HG03066 (cell line): ENCODE results near the gene FUBP1.
"Not testable (repeated sequence)": the region's sequence is repeated elsewhere in the genome, so short reads cannot be mapped to it uniquely, and the experiment has no call there.

ENCODE experiments used
- ATAC-seq: cut with Tn5 transposase; IDR thresholded peaks from one replicate; pipeline ENCODE4 v1.9.1; 2021; ENCODE audit warnings: low read depth; ENCODE audit not compliant: unreplicated experiment

FUBP1 gene

DNA sequence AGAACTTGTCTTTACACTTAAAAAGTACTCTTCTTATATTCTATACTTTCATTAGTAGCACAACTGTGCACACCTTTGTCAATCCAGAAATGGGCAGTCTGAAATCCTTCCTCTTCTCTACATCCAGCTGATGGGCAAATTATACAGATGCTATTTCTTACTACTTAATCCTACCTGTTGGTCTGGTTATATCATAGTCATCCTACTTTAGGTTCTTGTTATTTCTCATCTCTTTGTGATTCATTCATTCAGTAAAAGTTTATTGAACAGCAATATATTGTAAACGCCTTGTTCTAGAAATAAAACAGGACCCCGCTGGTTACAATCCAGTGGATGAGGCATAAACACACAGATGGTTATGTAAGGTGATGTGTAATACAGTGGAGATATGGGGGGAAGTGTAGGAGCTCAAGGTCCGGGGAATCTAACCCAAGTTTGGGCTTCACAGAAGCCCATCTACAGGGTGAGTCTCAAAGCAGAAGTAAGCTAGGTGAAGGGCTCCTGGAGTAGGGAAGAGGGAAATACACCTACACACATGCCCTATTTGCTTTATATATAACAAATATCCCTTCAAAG, 11.8 kb upstream of the FUBP1 start:
- ATAC-seq = no peak

DNA sequence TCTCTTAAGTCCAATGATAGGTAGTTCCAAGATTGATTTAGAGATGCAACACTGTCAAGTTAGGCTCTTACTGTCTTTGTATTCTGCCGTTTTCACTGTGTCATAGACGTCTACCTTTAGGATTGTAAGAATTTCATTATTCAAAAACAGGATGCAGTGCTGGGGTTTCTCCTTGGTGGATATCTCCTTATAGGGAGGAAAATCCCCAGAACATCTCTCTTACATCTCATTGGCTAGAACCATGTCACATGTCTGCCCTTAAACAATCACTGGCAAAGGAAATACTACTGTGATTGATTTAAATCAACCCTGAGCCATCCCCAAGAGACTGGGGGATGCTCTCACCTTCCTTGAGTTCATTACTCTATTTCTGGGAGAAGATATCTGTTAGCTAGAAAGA, 10.9 kb upstream of the FUBP1 start:
- ATAC-seq = no peak

DNA sequence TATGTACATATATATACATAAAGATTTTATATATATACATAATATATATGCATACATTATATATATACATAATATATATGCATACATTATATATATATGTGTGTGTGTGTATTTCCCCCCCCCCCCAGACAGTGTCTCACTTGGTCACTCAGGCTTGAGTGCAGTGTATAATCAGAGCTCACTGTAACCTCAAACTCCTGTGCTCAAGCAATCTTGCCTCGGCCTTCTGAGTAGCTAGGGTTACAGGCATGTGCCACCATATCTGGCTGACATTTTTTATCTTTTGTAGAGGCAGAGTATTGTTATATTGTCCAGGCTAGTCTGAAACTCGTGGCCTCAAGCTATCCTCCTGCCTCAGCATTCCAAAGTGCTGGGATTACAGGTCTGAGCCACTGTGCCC, 9.0 kb upstream of the FUBP1 start:
- ATAC-seq = no peak

- no peak for ATAC-seq
Measured at GRCh38 chr1:77986810-77987209, 7.9 kb upstream of the FUBP1 start.

GRCh38 chr1:77984629-77985028, 5.8 kb upstream of the FUBP1 start:
- ATAC-seq = no peak

DNA sequence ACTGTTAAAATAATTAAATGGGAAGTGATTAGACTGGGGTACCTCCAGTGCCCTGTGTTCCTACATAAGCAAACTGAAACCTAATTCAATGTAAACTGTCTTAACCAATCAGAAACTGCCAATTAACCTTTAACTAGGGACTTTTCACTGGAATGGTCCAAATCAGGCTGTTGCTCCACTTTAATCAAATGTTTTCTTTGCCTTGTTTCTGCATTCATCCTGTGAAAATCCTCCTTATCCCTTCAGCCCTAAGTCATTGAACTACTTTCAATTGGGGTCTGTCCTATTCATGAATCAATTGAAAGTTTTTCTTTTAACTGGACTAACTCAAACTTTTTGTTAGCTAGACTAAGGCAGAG, 5.1 kb upstream of the FUBP1 start:
- no peak for ATAC-seq

DNA sequence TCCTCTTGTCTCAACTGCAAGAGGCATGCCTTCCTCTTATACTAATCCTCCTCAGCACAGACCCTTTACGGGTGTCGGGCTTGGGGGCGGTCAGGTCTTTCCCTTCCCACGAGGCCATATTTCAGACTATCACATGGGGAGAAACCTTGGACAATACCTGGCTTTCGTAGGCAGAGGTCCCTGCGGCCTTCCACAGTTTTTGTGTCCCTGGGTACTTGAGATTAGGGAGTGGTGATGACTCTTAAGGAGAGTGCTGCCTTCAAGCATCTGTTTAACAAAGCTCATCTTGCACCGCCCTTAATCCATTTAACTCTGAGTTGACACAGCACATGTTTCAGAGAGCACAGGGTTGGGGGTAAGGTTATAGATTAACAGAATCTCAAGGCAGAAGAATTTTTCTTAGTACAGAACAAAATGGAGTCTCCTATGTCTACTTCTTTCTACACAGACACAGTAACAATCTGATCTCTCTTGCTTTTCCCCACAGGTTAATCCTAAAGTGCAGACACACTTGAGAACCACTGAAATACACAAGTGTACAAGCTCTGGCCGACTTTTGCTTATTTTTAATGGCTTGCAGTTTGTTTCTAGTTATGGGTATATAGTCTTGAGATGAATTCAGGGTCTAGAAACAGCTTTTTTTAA, 4.6 kb upstream of the FUBP1 start:
- ATAC-seq = not testable (repeated sequence)

DNA sequence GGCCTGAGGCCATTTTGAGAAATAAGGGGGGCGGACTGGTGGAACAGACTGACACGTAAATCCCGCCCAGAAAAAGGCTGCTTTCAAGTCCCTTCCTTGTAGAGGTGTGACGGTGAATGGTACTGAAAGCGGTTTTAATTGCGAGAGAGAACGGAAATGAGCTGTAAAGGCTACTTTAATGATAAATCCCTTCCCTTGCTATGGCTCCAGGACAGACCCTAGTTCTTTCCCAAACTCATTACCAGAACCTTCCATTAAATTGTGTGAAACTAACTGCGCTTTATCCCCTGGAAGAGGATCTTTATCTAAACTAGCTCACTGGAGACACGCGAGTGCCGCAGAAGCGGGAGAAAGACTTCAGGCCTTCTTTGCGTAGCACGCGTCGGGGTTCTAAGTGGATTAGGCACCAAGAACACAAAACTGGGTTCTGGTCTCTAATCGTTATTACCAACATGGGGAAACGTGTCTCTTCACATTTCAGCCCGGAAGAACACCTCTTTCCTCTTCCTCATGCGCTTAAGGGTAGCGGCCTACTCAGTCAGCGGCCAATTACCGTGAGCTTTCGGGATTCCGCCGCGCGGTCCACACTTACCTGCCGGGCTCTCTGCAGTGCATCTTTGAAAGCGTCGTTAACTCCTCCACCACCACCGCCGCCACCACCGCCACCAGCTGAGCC, 441 bp downstream of the FUBP1 start:
- peak; percentile 69 for ATAC-seq

DNA sequence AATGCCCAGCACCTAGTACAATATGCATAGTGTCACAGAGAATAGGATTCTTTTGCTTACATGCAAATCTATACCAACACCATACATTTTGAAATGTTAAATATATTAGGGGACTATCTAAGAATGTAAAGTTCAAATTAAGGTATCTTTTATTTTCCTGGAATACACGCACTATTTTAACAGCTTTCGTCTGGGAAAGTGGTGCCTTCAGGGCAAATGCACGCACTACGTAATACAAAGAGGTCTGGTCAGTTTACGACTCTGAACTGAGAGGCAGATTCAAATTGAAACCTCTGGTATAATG, 931 bp downstream of the FUBP1 start:
- no peak for ATAC-seq

DNA sequence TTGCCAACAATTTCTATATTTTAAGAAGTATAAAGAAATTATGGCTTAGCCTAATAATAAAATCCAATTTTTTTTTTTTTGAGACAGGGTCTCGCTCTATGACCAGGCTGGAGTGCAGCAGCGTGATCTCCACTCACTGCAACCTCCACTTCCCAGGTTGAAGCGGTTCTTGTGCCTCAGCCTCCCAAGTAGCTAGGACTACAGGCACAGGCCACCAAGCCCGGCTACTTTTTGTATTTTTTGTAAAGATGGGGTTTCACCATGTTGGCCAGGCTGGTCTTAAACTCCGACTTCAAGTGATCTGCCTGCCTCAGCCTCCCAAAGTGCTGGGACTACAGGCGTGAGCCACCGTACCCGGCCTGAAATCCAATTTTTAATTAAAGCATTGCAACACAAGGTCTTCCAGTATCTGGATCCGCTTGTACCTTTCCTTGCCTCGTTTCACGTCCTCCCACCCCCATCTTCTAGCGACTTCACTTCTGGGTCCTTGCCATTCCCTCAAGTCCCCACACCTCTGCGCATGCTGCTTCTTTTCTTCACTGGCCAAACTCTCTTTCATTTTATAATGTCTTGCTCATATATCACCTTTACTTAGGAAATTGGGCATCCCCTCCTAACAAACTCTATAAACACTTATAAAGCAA, 2.3 kb downstream of the FUBP1 start:
- no peak for ATAC-seq

- no peak for ATAC-seq
Measured at GRCh38 chr1:77975907-77976306, 3.0 kb downstream of the FUBP1 start.

- ATAC-seq = no peak
Measured at GRCh38 chr1:77975386-77975785, 3.5 kb downstream of the FUBP1 start.

GRCh38 chr1:77972080-77972479, 6.8 kb downstream of the FUBP1 start:
- ATAC-seq = no peak

- no peak for ATAC-seq
Measured at GRCh38 chr1:77970192-77970591, 8.7 kb downstream of the FUBP1 start.

DNA sequence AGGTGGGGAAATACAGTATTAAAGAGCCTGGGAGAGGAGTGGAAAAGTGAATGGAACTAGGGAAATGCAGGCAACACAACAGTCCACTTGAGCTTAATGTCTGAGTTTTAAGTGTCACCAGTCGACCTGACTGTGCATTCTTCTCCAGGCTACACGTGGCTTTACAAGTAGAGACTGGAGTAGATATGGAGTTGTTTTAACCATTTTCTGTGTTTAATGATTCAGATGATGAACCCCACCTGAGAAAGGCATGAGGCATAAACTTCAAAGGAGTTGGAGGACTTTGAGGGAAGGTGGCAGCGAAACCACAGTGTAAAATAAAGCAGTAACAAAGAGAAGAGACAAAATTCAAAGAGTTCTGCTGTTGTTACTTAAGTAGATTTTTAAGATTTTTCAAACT, 12.6 kb downstream of the FUBP1 start:
- no peak for ATAC-seq

GRCh38 chr1:77961392-77961791, 17.5 kb downstream of the FUBP1 start:
- ATAC-seq = no peak

GRCh38 chr1:77958850-77959249, 20.0 kb downstream of the FUBP1 start:
- no peak for ATAC-seq

GRCh38 chr1:77958391-77958790, 20.5 kb downstream of the FUBP1 start:
- no peak for ATAC-seq

GRCh38 chr1:77956464-77956863, 22.4 kb downstream of the FUBP1 start:
- no peak for ATAC-seq

- no peak for ATAC-seq
Measured at GRCh38 chr1:77955709-77956108, 23.2 kb downstream of the FUBP1 start.

GRCh38 chr1:77954521-77954920, 24.4 kb downstream of the FUBP1 start:
- no peak for ATAC-seq

- no peak for ATAC-seq
Measured at GRCh38 chr1:77953907-77954306, 25.0 kb downstream of the FUBP1 start.
